Ishikawa (cell line): ENCODE results near the gene DUSP7.

Source experiments
- CEBPB ChIP-seq: IDR thresholded peaks from 2 replicates; pipeline ENCODE4 v1.6.1; 2012
- CREB1 ChIP-seq: IDR thresholded peaks from 2 replicates; pipeline ENCODE4 v1.6.1; 2012; ENCODE audit warnings: low read depth
- EGR1 ChIP-seq: IDR thresholded peaks from 2 replicates; pipeline ENCODE4 v1.6.1; 2012
- EP300 ChIP-seq: IDR thresholded peaks from 2 replicates; pipeline ENCODE4 v1.6.1; 2012; ENCODE audit warnings: borderline replicate concordance
- FOXM1 ChIP-seq: IDR thresholded peaks from 2 replicates; pipeline ENCODE4 v1.6.1; 2012; ENCODE audit warnings: low read depth, borderline replicate concordance
- MAX ChIP-seq: IDR thresholded peaks from 2 replicates; pipeline ENCODE4 v1.6.1; 2012
- NFIC ChIP-seq: IDR thresholded peaks from 2 replicates; pipeline ENCODE4 v1.6.1; 2012
- RAD21 ChIP-seq: IDR thresholded peaks from 2 replicates; pipeline ENCODE4 v1.6.1; 2012; ENCODE audit warnings: low read depth
- TAF1 ChIP-seq: IDR thresholded peaks from 2 replicates; pipeline ENCODE4 v1.6.1; 2012; ENCODE audit warnings: low read depth, mild to moderate bottlenecking
- TCF12 ChIP-seq: IDR thresholded peaks from 2 replicates; pipeline ENCODE4 v1.6.1; 2012; ENCODE audit warnings: low read depth
- TEAD4 ChIP-seq: IDR thresholded peaks from 2 replicates; pipeline ENCODE4 v1.6.1; 2012
- USF1 ChIP-seq: IDR thresholded peaks from 2 replicates; pipeline ENCODE4 v1.6.1; 2012
- YY1 ChIP-seq: IDR thresholded peaks from 2 replicates; pipeline ENCODE4 v1.6.1; 2012; ENCODE audit warnings: low read depth
- ZBTB7A ChIP-seq: IDR thresholded peaks from 2 replicates; pipeline ENCODE4 v1.6.1; 2012; ENCODE audit warnings: low read depth
- TF ChIP-seq, protein P1 (sequence below): IDR thresholded peaks from 2 replicates; pipeline ENCODE4 v1.6.1; 2012; ENCODE audit warnings: low read depth, mild to moderate bottlenecking

Gene DUSP7

DNA sequence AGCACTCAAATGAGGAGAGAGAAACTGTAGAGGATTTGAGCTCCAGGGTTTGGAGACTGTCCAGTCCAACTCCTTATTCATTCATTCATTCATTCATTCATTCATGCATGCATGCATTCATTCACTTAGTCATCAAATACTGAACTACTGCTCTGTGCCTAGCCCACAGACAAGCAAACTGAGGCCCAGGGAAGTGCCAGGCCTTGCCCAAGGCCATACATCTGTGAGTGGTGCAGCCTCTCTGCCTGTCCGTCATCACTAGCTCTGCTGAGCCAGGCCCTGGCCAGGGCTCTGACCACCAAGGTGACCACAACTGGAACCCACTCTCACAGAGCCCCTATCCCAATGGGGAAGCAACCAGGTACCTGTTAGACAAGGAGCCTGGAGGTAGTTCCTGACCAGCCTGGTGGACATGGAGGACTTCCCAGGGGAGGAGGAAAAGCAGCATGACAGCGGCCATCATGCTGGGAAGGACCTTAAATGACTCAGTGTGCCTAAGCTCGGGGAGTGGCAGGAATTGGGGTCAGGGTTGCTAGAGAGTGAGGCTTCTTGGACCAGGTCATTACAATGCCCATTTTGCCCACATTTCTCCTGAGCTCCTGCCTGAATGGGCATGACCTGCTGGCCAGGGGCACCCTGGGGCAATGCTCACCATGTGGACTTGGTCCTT is 33.1 kb downstream of the DUSP7 start:
- no peak for TF ChIP-seq YY1
- TF ChIP-seq TEAD4: no peak
- TF ChIP-seq EGR1: no peak
- TF ChIP-seq, protein P1, sequence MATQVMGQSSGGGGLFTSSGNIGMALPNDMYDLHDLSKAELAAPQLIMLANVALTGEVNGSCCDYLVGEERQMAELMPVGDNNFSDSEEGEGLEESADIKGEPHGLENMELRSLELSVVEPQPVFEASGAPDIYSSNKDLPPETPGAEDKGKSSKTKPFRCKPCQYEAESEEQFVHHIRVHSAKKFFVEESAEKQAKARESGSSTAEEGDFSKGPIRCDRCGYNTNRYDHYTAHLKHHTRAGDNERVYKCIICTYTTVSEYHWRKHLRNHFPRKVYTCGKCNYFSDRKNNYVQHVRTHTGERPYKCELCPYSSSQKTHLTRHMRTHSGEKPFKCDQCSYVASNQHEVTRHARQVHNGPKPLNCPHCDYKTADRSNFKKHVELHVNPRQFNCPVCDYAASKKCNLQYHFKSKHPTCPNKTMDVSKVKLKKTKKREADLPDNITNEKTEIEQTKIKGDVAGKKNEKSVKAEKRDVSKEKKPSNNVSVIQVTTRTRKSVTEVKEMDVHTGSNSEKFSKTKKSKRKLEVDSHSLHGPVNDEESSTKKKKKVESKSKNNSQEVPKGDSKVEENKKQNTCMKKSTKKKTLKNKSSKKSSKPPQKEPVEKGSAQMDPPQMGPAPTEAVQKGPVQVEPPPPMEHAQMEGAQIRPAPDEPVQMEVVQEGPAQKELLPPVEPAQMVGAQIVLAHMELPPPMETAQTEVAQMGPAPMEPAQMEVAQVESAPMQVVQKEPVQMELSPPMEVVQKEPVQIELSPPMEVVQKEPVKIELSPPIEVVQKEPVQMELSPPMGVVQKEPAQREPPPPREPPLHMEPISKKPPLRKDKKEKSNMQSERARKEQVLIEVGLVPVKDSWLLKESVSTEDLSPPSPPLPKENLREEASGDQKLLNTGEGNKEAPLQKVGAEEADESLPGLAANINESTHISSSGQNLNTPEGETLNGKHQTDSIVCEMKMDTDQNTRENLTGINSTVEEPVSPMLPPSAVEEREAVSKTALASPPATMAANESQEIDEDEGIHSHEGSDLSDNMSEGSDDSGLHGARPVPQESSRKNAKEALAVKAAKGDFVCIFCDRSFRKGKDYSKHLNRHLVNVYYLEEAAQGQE: no peak
- TF ChIP-seq TCF12: no peak

DNA sequence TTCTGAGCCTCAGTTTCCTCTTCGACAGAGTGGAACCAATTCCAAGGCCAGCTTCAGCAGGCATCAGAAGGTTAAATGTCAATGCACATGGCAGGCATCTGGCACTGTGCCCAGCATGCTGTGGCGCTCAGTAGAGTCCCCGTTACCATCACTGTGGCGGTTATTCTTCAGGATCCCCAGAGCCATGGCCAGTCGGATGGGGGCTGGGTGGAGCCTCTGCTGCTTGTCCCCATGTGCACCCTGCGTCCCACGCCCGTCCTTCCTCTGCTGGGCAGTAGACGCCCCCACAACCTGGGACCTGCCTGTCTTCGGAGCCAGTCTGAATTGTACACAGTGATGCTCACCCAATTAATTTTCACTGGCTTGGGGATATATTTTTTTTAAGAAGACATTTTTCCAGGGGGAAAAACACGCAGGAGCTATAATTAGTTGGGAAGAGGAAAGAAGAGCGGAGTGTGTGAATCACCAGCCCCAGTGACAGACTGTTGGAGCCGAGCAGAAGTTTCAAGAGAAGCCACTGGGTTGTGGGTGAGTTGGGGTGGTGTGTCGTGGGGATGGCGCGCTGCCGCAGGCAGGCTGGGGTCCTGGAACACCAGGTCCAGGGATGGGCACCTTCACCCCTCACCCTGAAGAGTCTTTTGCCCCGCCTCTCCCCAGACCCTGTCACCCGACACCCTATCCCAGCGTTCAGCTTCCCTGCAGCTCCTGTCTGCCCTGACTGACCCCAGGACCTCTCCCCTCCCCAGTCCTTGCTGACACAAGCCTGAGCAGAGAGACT is 33.9 kb downstream of the DUSP7 start:
- no peak for TF ChIP-seq MAX
- TF ChIP-seq NFIC: 0 out of 2 replicates have a peak, but pooled peaks have one; percentile 37
- no peak for TF ChIP-seq TAF1
- TF ChIP-seq CREB1: no peak
- TF ChIP-seq RAD21: no peak

DNA sequence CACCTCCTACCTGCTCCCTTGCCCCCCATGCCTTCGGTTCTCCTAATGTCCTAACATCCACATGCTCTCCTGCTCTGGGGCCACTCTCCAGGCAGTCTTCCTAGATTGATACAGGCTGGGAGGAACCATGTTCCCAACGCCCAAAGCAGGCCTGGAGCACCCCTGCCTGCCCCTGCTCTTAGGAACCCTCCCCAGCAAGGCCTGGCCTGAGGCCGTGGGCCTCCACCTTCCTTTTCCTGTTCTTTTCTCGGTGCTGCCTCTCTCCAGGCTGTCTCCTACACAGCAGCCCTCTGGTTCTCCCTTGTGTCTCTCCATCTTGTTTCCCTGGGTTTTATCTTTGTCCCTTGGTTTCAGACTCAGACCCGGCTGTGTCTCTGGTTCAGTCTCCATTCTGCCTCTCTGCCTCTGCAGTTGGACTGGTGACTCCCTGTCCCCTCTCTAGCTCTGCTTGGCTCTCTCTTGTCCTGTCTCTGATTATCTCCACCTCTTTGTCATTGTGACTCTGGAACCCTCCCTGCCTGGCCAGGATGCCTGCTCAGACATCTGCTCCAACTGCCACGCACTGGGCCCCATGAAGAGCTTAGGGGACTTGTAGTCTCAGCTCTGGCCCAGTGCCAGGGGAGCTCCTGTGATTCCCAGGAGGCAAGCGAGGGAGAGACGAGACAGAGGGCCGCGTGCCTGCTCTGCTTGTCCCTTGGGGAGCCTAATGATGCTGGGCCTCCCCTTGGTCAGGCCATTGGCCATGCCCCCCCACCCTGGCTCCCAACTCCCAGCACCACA is 34.7 kb downstream of the DUSP7 start:
- TF ChIP-seq TCF12 (no peak), CREB1 (no peak), EGR1 (no peak), CEBPB (no peak), TAF1 (no peak), MAX (no peak), TEAD4 (no peak), RAD21 (no peak), EP300 (no peak), NFIC (no peak), ZBTB7A (no peak), FOXM1 (no peak), YY1 (no peak), USF1 (no peak)
- TF ChIP-seq, protein P1: no peak

GRCh38 chr3:52020796-52021195 is 35.6 kb downstream of the DUSP7 start:
- TF ChIP-seq CEBPB (no peak), EP300 (no peak), CREB1 (no peak), NFIC (no peak), USF1 (no peak), RAD21 (no peak), FOXM1 (no peak), TEAD4 (no peak), YY1 (no peak), TCF12 (no peak), TAF1 (no peak)
- TF ChIP-seq, protein P1: no peak
